ENCODE data around the gene ZNF710. TPM values are rescaled to one million over a fixed set of nuclear protein-coding genes. Genes with fewer than 3 reads are reported as not detected.

The ZNF710 gene
- total and polyA plus RNA-seq, 9 of the 15 experiments (the other 6 are each of a cell fraction or from before 2014, with no cell fraction given) = 0.56 to 14.2 (median 5.2) TPM

DNA sequence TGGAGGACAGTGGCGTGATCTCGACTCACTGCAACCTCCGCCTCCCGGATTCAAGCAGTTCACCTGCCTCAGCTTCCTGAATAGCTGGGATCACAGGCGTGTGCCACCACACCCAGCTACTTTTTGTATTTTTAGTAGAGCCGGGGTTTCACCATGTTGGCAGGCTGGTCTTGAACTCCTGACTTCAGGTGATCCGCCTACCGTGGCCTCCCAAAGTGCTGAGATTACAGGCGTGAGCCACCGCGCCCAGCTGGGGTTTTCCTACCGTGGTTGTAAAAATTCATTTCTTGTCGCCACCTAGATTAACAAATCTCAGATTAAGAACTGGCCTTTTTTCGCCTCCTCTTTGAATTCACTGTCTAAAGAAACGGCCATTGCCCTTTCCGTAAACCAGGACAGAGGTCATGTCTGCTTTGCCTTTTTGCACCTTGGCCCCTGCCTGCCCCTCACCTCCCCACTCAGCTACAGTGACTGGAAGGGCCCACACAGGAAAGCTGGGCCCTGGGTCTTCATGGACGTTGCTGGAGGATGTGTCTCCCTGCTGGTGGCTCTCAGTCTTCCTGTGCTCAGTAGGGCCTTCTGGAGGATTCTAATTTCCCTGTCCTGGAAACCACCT is 17.2 kb downstream of the ZNF710 start:
- no peak overlapping the region for H3K4me3 ChIP-seq
- no peak for FAIRE-seq
- no peak for DNase-seq (ENCODE audit: extremely low read depth in 1 of 4, low spot score in 3 of 4)
- no peak for ATAC-seq
- no peaks in the 10 kb centered on the region for H3K27me3 ChIP-seq (ENCODE audit: control insufficient read depth in 2 of 2, insufficient read depth in 2 of 2, low read length in 2 of 2)
- WGBS (ENCODE audit: insufficient coverage, low coverage, missing lambda C conversion rate) = 64% methylated on average over 15 of the region's 17 CpGs
- H4K20me1 ChIP-seq (replicated peaks; ENCODE audit: control insufficient read depth, insufficient read depth, low read length) = no peaks in the 10 kb centered on the region; the same call in 1 of the 2 replicates
- no peak overlapping the region for H3K27ac ChIP-seq (ENCODE audit: extremely low read depth, low read depth, low read length)
- no peaks in the 10 kb centered on the region for H3K79me2 ChIP-seq (ENCODE audit: control insufficient read depth, insufficient read depth, low read length)
- no peaks in the 10 kb centered on the region for H3K9me3 ChIP-seq (replicated peaks; ENCODE audit: control insufficient read depth, insufficient read depth, low read depth, low read length)
- in situ Hi-C loops (cut with MboI) = no loop called here
- no peaks in the 10 kb centered on the region for H3K36me3 ChIP-seq (ENCODE audit: control insufficient read depth, insufficient read depth, low read length)
- no peak overlapping the region for H3K9ac ChIP-seq (ENCODE audit: insufficient read depth in 1 of 2, low read depth in 2 of 2, low read length in 2 of 2)
- peaks cover 0 to 11% of the 10 kb centered on the region in 2 experiments; a peak in 3 of 5 replicates for H3K4me1 ChIP-seq (replicated peaks in 1 of 2; ENCODE audit: control insufficient read depth in 2 of 2, insufficient read depth in 2 of 2, low read length in 2 of 2)
- no peak overlapping the region for H2AFZ ChIP-seq (ENCODE audit: low read depth, low read length)
- no peaks in the 10 kb centered on the region for H3K9me1 ChIP-seq (ENCODE audit: control insufficient read depth, insufficient read depth, low read length)
- ChIA-PET POLR2A (interaction anchor here (0.8 kb wide), 1 partner anchor 11 kb away, joined by 3 read pairs; no protein-coding TSS in a partner anchor), CTCF (ENCODE audit: low intra/inter-chr PET ratio) (no interaction called here)
- BruUV-seq (replicated peaks) = no TSS peak
- intact Hi-C loops (cut with micrococcal nuclease) = no loop called here
- no peak overlapping the region for H3K4me2 ChIP-seq (ENCODE audit: insufficient read depth, low read length)
- TF ChIP-seq, protein P1, sequence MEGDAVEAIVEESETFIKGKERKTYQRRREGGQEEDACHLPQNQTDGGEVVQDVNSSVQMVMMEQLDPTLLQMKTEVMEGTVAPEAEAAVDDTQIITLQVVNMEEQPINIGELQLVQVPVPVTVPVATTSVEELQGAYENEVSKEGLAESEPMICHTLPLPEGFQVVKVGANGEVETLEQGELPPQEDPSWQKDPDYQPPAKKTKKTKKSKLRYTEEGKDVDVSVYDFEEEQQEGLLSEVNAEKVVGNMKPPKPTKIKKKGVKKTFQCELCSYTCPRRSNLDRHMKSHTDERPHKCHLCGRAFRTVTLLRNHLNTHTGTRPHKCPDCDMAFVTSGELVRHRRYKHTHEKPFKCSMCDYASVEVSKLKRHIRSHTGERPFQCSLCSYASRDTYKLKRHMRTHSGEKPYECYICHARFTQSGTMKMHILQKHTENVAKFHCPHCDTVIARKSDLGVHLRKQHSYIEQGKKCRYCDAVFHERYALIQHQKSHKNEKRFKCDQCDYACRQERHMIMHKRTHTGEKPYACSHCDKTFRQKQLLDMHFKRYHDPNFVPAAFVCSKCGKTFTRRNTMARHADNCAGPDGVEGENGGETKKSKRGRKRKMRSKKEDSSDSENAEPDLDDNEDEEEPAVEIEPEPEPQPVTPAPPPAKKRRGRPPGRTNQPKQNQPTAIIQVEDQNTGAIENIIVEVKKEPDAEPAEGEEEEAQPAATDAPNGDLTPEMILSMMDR (IDR thresholded peaks at IDR 0.05 in 2 of 3, conservative IDR thresholded peaks at IDR 0.05 in 1 of 3; ENCODE audit: insufficient read depth in 2 of 3, low read depth in 1 of 3, low read length in 3 of 3) = no peak
- TF ChIP-seq MECOM (CRISPR knock-in tag; IDR thresholded peaks at IDR 0.05) (no peak), ZNF507 (tag; conservative IDR thresholded peaks at IDR 0.05) (no peak), ADNP (tag; IDR thresholded peaks at IDR 0.05) (no peak), RFX1 (IDR thresholded peaks at IDR 0.05) (no peak), ZZZ3 (IDR thresholded peaks at IDR 0.05) (no peak)
- TF ChIP-seq, protein P2, sequence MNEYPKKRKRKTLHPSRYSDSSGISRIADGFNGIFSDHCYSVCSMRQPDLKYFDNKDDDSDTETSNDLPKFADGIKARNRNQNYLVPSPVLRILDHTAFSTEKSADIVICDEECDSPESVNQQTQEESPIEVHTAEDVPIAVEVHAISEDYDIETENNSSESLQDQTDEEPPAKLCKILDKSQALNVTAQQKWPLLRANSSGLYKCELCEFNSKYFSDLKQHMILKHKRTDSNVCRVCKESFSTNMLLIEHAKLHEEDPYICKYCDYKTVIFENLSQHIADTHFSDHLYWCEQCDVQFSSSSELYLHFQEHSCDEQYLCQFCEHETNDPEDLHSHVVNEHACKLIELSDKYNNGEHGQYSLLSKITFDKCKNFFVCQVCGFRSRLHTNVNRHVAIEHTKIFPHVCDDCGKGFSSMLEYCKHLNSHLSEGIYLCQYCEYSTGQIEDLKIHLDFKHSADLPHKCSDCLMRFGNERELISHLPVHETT (CRISPR knock-in tag; conservative IDR thresholded peaks at IDR 0.05 in 1 of 2, IDR thresholded peaks at IDR 0.05 in 1 of 2) = no peak
- TF ChIP-seq, protein P3, sequence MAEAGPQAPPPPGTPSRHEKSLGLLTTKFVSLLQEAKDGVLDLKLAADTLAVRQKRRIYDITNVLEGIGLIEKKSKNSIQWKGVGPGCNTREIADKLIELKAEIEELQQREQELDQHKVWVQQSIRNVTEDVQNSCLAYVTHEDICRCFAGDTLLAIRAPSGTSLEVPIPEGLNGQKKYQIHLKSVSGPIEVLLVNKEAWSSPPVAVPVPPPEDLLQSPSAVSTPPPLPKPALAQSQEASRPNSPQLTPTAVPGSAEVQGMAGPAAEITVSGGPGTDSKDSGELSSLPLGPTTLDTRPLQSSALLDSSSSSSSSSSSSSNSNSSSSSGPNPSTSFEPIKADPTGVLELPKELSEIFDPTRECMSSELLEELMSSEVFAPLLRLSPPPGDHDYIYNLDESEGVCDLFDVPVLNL (CRISPR knock-in tag; IDR thresholded peaks at IDR 0.05; ENCODE audit: low read depth) = no peak
- TF ChIP-seq, protein P4, sequence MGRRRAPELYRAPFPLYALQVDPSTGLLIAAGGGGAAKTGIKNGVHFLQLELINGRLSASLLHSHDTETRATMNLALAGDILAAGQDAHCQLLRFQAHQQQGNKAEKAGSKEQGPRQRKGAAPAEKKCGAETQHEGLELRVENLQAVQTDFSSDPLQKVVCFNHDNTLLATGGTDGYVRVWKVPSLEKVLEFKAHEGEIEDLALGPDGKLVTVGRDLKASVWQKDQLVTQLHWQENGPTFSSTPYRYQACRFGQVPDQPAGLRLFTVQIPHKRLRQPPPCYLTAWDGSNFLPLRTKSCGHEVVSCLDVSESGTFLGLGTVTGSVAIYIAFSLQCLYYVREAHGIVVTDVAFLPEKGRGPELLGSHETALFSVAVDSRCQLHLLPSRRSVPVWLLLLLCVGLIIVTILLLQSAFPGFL (CRISPR knock-in tag; IDR thresholded peaks at IDR 0.05) = no peak
- TF ChIP-seq, protein P5, sequence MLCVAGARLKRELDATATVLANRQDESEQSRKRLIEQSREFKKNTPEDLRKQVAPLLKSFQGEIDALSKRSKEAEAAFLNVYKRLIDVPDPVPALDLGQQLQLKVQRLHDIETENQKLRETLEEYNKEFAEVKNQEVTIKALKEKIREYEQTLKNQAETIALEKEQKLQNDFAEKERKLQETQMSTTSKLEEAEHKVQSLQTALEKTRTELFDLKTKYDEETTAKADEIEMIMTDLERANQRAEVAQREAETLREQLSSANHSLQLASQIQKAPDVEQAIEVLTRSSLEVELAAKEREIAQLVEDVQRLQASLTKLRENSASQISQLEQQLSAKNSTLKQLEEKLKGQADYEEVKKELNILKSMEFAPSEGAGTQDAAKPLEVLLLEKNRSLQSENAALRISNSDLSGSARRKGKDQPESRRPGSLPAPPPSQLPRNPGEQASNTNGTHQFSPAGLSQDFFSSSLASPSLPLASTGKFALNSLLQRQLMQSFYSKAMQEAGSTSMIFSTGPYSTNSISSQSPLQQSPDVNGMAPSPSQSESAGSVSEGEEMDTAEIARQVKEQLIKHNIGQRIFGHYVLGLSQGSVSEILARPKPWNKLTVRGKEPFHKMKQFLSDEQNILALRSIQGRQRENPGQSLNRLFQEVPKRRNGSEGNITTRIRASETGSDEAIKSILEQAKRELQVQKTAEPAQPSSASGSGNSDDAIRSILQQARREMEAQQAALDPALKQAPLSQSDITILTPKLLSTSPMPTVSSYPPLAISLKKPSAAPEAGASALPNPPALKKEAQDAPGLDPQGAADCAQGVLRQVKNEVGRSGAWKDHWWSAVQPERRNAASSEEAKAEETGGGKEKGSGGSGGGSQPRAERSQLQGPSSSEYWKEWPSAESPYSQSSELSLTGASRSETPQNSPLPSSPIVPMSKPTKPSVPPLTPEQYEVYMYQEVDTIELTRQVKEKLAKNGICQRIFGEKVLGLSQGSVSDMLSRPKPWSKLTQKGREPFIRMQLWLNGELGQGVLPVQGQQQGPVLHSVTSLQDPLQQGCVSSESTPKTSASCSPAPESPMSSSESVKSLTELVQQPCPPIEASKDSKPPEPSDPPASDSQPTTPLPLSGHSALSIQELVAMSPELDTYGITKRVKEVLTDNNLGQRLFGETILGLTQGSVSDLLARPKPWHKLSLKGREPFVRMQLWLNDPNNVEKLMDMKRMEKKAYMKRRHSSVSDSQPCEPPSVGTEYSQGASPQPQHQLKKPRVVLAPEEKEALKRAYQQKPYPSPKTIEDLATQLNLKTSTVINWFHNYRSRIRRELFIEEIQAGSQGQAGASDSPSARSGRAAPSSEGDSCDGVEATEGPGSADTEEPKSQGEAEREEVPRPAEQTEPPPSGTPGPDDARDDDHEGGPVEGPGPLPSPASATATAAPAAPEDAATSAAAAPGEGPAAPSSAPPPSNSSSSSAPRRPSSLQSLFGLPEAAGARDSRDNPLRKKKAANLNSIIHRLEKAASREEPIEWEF (CRISPR knock-in tag; IDR thresholded peaks at IDR 0.05) = no peak

Data from K562 (cell line).